ENCODE results near the gene C4BPA. TPM values are rescaled to one million over a fixed set of nuclear protein-coding genes. Genes with fewer than 3 reads are reported as not detected.

Gene C4BPA
- total and polyA plus RNA-seq, 9 of the 15 experiments (the other 6 are each of a cell fraction or from before 2014, with no cell fraction given) = 0.04 to 0.22 (median 0.11) TPM; not detected in 3

GRCh38 chr1:207145401-207146058 is 41.5 kb downstream of the C4BPA start (continued):
- TF ChIP-seq ARID4B (CRISPR knock-in tag; IDR thresholded peaks at IDR 0.05) (no peak), E2F6 (IDR thresholded peaks at IDR 0.05; ENCODE audit: borderline replicate concordance in 1 of 2, extremely low read depth in 1 of 2, insufficient read depth in 1 of 2, insufficient read length in 1 of 2, low read depth in 1 of 2, low read length in 1 of 2, poor library complexity in 1 of 2, severe bottlenecking in 1 of 2) (peak in 1 of 2 experiments; percentile 58), L3MBTL2 (IDR thresholded peaks at IDR 0.05) (peak; percentile 72), SPI1 (IDR thresholded peaks at IDR 0.05; ENCODE audit: borderline replicate concordance, low read depth, low read length) (peak; percentile 89), HMGXB4 (CRISPR knock-in tag; IDR thresholded peaks at IDR 0.05) (no peak)
- TF ChIP-seq, protein P1, sequence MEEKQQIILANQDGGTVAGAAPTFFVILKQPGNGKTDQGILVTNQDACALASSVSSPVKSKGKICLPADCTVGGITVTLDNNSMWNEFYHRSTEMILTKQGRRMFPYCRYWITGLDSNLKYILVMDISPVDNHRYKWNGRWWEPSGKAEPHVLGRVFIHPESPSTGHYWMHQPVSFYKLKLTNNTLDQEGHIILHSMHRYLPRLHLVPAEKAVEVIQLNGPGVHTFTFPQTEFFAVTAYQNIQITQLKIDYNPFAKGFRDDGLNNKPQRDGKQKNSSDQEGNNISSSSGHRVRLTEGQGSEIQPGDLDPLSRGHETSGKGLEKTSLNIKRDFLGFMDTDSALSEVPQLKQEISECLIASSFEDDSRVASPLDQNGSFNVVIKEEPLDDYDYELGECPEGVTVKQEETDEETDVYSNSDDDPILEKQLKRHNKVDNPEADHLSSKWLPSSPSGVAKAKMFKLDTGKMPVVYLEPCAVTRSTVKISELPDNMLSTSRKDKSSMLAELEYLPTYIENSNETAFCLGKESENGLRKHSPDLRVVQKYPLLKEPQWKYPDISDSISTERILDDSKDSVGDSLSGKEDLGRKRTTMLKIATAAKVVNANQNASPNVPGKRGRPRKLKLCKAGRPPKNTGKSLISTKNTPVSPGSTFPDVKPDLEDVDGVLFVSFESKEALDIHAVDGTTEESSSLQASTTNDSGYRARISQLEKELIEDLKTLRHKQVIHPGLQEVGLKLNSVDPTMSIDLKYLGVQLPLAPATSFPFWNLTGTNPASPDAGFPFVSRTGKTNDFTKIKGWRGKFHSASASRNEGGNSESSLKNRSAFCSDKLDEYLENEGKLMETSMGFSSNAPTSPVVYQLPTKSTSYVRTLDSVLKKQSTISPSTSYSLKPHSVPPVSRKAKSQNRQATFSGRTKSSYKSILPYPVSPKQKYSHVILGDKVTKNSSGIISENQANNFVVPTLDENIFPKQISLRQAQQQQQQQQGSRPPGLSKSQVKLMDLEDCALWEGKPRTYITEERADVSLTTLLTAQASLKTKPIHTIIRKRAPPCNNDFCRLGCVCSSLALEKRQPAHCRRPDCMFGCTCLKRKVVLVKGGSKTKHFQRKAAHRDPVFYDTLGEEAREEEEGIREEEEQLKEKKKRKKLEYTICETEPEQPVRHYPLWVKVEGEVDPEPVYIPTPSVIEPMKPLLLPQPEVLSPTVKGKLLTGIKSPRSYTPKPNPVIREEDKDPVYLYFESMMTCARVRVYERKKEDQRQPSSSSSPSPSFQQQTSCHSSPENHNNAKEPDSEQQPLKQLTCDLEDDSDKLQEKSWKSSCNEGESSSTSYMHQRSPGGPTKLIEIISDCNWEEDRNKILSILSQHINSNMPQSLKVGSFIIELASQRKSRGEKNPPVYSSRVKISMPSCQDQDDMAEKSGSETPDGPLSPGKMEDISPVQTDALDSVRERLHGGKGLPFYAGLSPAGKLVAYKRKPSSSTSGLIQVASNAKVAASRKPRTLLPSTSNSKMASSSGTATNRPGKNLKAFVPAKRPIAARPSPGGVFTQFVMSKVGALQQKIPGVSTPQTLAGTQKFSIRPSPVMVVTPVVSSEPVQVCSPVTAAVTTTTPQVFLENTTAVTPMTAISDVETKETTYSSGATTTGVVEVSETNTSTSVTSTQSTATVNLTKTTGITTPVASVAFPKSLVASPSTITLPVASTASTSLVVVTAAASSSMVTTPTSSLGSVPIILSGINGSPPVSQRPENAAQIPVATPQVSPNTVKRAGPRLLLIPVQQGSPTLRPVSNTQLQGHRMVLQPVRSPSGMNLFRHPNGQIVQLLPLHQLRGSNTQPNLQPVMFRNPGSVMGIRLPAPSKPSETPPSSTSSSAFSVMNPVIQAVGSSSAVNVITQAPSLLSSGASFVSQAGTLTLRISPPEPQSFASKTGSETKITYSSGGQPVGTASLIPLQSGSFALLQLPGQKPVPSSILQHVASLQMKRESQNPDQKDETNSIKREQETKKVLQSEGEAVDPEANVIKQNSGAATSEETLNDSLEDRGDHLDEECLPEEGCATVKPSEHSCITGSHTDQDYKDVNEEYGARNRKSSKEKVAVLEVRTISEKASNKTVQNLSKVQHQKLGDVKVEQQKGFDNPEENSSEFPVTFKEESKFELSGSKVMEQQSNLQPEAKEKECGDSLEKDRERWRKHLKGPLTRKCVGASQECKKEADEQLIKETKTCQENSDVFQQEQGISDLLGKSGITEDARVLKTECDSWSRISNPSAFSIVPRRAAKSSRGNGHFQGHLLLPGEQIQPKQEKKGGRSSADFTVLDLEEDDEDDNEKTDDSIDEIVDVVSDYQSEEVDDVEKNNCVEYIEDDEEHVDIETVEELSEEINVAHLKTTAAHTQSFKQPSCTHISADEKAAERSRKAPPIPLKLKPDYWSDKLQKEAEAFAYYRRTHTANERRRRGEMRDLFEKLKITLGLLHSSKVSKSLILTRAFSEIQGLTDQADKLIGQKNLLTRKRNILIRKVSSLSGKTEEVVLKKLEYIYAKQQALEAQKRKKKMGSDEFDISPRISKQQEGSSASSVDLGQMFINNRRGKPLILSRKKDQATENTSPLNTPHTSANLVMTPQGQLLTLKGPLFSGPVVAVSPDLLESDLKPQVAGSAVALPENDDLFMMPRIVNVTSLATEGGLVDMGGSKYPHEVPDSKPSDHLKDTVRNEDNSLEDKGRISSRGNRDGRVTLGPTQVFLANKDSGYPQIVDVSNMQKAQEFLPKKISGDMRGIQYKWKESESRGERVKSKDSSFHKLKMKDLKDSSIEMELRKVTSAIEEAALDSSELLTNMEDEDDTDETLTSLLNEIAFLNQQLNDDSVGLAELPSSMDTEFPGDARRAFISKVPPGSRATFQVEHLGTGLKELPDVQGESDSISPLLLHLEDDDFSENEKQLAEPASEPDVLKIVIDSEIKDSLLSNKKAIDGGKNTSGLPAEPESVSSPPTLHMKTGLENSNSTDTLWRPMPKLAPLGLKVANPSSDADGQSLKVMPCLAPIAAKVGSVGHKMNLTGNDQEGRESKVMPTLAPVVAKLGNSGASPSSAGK (IDR thresholded peaks at IDR 0.05) = peak; percentile 67

Data from K562 (cell line).